ENCODE data around the gene YIPF1.

YIPF1 gene

DNA sequence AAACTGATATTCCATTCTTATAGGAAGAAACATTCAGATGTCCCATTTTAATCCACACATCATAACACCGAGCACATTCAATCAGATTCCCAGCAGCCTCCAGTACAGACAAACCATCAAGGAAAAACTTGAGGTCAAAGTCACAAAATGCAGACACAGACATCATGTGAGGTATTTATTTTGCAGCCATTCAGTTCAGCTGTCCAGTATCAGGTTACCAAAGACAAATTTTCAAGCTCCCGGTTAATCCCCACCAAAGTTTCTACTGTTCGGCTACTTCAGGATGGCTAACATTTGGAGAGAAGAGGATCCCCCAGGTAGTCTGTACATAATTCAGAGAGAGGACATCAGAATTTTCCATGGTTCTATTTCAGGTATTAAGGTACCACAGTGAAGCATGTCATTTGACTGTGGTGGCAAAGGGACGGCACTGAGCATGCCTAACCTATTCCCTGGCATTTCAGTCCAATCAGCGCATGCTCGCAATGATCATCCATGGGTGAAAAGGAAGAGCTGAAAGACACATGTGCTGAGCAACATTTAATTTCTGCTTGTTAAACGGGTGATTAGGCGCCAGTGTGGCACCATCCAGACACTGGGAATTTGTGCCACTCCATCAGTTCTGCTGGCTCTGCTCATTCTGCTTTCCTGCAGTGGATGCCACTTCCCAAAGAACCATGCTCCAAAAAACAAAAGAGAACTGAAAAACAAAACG lies 37.9 kb downstream of the YIPF1 start:
- Histone ChIP-seq H3K9me3 (ENCODE audit: insufficient read depth, low read length) (no peaks in the 10 kb centered on the region), H3K9ac (ENCODE audit: low read length) (no peak overlapping the region), H3K27ac (ENCODE audit: low read length) (no peak overlapping the region), H3K36me3 (replicated peaks; ENCODE audit: low read depth, low read length) (no peaks in the 10 kb centered on the region), H3K4me1 (ENCODE audit: low read length) (no peaks in the 10 kb centered on the region), H3K27me3 (ENCODE audit: low read depth, low read length) (no peaks in the 10 kb centered on the region), H4K20me1 (ENCODE audit: insufficient read depth, low read length) (no peaks in the 10 kb centered on the region), H3K4me2 (ENCODE audit: low read length) (no peak overlapping the region), H3K4me3 (ENCODE audit: low read length) (no peak overlapping the region), H3K79me2 (ENCODE audit: low read length) (no peaks in the 10 kb centered on the region), H2AFZ (ENCODE audit: low read depth, low read length) (no peak overlapping the region)
- TF ChIP-seq, protein P1, sequence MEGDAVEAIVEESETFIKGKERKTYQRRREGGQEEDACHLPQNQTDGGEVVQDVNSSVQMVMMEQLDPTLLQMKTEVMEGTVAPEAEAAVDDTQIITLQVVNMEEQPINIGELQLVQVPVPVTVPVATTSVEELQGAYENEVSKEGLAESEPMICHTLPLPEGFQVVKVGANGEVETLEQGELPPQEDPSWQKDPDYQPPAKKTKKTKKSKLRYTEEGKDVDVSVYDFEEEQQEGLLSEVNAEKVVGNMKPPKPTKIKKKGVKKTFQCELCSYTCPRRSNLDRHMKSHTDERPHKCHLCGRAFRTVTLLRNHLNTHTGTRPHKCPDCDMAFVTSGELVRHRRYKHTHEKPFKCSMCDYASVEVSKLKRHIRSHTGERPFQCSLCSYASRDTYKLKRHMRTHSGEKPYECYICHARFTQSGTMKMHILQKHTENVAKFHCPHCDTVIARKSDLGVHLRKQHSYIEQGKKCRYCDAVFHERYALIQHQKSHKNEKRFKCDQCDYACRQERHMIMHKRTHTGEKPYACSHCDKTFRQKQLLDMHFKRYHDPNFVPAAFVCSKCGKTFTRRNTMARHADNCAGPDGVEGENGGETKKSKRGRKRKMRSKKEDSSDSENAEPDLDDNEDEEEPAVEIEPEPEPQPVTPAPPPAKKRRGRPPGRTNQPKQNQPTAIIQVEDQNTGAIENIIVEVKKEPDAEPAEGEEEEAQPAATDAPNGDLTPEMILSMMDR (IDR thresholded peaks at IDR 0.05; ENCODE audit: low read depth, low read length), result no peak
- TF ChIP-seq EZH2phosphoT487 (IDR thresholded peaks at IDR 0.05; ENCODE audit: low read depth), result no peak

DNA sequence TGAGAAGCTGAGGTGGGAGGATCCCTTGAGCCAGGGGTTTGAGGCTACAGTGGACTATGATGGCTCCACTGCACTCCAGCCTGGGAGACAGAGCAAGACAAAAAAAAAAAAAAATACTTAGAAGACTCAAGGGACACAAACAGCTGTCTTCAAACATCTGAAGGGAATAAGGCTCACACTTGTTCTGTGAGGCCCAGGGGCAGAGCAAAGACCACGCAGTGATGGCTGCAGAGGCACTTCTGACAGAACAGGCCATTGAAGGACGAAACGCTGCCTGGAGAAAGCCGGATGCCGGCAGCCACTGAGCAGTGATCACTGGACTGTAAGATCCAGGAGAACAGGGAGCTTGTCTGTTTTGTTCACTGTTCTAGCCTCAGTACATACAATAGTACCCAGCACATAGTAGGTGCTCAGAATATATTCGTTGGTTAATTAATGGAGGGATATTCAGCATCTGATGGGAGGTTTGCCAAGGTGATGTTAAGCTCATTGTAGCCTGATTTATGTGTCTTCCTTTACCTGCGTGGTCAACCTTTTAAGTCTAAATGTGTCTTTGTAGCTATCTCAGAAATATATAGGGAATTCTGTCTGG lies 39.4 kb downstream of the YIPF1 start:
- Histone ChIP-seq H4K20me1 (ENCODE audit: insufficient read depth, low read length) (no peaks in the 10 kb centered on the region), H3K4me2 (ENCODE audit: low read length) (no peak overlapping the region), H3K9ac (ENCODE audit: low read length) (no peak overlapping the region), H3K79me2 (ENCODE audit: low read length) (no peaks in the 10 kb centered on the region), H3K4me1 (ENCODE audit: low read length) (no peaks in the 10 kb centered on the region), H3K27me3 (ENCODE audit: low read depth, low read length) (no peaks in the 10 kb centered on the region), H3K9me3 (ENCODE audit: insufficient read depth, low read length) (no peaks in the 10 kb centered on the region), H3K4me3 (ENCODE audit: low read length) (no peak overlapping the region), H2AFZ (ENCODE audit: low read depth, low read length) (no peak overlapping the region), H3K27ac (ENCODE audit: low read length) (no peak overlapping the region), H3K36me3 (replicated peaks; ENCODE audit: low read depth, low read length) (no peaks in the 10 kb centered on the region)
- TF ChIP-seq EZH2phosphoT487 (IDR thresholded peaks at IDR 0.05; ENCODE audit: low read depth), result no peak
- TF ChIP-seq, protein P1 (IDR thresholded peaks at IDR 0.05; ENCODE audit: low read depth, low read length), result no peak

DNA sequence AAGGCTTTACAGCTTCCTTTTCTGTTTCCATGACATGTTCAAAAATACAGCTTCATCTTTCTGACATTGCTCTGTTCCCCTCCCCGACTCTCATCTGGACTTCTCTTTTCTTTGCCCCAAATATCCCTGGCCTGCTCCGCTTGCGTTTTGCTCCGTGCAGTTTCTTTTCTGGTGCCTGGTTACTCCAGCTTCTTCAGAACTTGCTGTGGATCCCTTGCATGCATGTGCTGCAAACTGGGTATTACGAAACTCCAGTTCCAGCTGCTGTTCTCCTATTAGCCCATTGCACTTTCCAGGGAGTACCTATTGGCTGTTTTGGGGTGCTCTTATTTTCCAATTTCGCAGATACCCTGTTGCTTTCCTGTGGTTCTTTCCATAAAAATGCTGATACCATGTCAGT lies 41.6 kb downstream of the YIPF1 start:
- H3K9me3 ChIP-seq (ENCODE audit: insufficient read depth, low read length), result no peaks in the 10 kb centered on the region
- no peak overlapping the region for H3K27ac ChIP-seq (ENCODE audit: low read length)
- H3K79me2 ChIP-seq (ENCODE audit: low read length), result no peaks in the 10 kb centered on the region
- H3K27me3 ChIP-seq (ENCODE audit: low read depth, low read length), result no peaks in the 10 kb centered on the region
- no peaks in the 10 kb centered on the region for H4K20me1 ChIP-seq (ENCODE audit: insufficient read depth, low read length)
- no peaks in the 10 kb centered on the region for H3K36me3 ChIP-seq (replicated peaks; ENCODE audit: low read depth, low read length)
- H3K4me3 ChIP-seq (ENCODE audit: low read length), result no peak overlapping the region
- no peak overlapping the region for H3K4me2 ChIP-seq (ENCODE audit: low read length)
- TF ChIP-seq, protein P1 (IDR thresholded peaks at IDR 0.05; ENCODE audit: low read depth, low read length), result no peak
- TF ChIP-seq EZH2phosphoT487 (IDR thresholded peaks at IDR 0.05; ENCODE audit: low read depth), result no peak
- no peak overlapping the region for H2AFZ ChIP-seq (ENCODE audit: low read depth, low read length)
- no peaks in the 10 kb centered on the region for H3K4me1 ChIP-seq (ENCODE audit: low read length)
- no peak overlapping the region for H3K9ac ChIP-seq (ENCODE audit: low read length)

DNA sequence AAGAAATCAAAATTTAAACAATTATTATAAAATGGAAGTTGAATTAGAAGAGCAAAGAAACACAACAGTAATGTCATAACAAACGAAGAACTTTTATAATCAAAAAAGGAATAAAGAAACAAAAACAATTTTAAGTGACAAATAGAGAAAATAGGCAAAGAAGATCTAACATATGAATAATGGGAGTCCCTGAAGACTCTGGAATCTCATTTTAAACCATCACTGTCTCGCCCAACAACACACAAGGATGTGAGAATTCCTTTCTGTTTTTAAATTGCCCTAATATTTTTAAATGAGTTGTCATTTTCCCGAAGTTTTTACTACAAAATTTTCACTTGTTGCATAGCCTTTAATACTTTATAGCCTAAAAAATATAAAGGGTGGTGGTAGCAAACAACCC lies 47.2 kb downstream of the YIPF1 start:
- H3K79me2 ChIP-seq (ENCODE audit: low read length), result peaks cover 10% of the 10 kb centered on the region
- no peaks in the 10 kb centered on the region for H3K36me3 ChIP-seq (replicated peaks; ENCODE audit: low read depth, low read length)
- no peak overlapping the region for H3K4me3 ChIP-seq (ENCODE audit: low read length)
- no peaks in the 10 kb centered on the region for H3K9me3 ChIP-seq (ENCODE audit: insufficient read depth, low read length)
- TF ChIP-seq, protein P1 (IDR thresholded peaks at IDR 0.05; ENCODE audit: low read depth, low read length), result no peak
- TF ChIP-seq EZH2phosphoT487 (IDR thresholded peaks at IDR 0.05; ENCODE audit: low read depth), result no peak
- no peaks in the 10 kb centered on the region for H4K20me1 ChIP-seq (ENCODE audit: insufficient read depth, low read length)
- no peak overlapping the region for H3K27ac ChIP-seq (ENCODE audit: low read length)
- H3K27me3 ChIP-seq (ENCODE audit: low read depth, low read length), result no peaks in the 10 kb centered on the region
- no peak overlapping the region for H3K9ac ChIP-seq (ENCODE audit: low read length)
- peaks cover 4% of the 10 kb centered on the region; the same call in 1 of the 2 replicates for H3K4me1 ChIP-seq (ENCODE audit: low read length)
- no peak overlapping the region for H2AFZ ChIP-seq (ENCODE audit: low read depth, low read length)
- no peak overlapping the region for H3K4me2 ChIP-seq (ENCODE audit: low read length)

Measured in OCI-LY3 (cell line).